Right forelimb (tissue), 1 donor: ENCODE results near the gene SLC1A7.

Experiments
- DNase-seq: peaks from one replicate; pipeline ENCODE4 v3.0.0-alpha.2; 2018

The SLC1A7 gene

GRCh38 chr1:53074313-53075154 lies 67.9 kb downstream of the SLC1A7 start:
- DNase-seq = peak; percentile 41

- DNase-seq = peak; percentile 52
Observed at GRCh38 chr1:53073868-53074311, 68.5 kb downstream of the SLC1A7 start.

DNA sequence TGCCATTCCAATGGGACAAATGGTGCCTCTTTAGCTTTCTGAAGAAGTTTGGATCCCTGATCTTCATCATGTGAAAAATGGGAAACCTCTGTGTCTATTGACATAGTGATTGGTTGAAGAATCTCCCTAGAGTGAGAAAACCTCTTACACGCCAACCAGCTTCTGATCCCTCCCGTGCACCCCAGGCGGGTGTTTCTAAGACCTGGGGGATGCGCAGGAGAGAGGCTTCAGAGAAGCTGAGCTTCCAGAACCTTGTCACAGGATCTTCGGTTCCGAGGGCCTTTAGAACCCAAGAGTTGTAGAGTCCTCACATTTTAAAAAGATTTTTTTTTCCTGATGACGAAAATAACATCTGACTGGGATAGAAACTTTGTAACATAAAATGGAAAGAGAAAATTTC lies 69.2 kb downstream of the SLC1A7 start:
- no peak for DNase-seq

- no peak for DNase-seq
Observed at GRCh38 chr1:53071915-53072314, 70.5 kb downstream of the SLC1A7 start.

GRCh38 chr1:53071167-53071865 lies 71.1 kb downstream of the SLC1A7 start:
- peak; percentile 34 for DNase-seq

DNA sequence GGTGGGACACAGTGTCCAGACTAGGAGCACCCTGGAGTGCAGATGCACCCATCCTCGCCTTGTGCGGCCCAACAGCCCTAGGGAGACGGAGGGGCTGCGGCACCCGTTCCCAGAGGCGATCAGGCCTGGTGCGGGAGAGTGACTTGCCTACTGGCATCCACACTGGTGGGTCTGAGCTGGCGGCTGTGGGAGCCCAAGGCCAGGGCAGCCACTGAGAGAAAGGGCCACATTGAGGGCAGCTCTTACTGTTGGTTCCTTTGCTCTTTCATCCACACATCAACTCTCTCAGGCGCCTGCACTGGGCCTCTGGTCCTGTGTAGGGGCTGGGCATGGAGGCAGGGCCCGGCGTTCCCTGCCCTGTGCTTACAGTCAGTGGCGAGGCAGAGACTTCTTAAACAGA lies 71.8 kb downstream of the SLC1A7 start:
- peak; percentile 15 for DNase-seq

- no peak for DNase-seq
Observed at GRCh38 chr1:53069663-53070327, 72.6 kb downstream of the SLC1A7 start.

DNA sequence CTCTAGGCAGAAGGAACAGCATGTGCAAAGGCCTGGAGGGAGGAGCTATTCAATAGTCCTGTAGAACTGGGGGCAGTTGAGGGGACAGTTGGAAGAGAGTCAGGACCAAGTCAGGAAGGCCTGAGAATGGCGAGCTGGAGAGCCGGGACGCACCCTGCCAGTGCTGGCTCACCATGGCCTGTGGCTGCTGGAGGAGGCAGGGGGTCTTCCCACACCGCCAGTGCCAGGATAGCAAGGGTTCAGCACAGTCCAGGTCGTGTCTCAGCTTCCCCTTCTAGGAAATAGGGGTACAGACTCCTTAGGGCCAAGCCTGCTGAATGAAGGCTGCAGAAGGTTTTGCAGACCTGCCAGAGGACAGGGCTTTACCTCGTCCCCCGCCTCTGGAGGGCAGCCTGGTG lies 73.2 kb downstream of the SLC1A7 start:
- no peak for DNase-seq

DNA sequence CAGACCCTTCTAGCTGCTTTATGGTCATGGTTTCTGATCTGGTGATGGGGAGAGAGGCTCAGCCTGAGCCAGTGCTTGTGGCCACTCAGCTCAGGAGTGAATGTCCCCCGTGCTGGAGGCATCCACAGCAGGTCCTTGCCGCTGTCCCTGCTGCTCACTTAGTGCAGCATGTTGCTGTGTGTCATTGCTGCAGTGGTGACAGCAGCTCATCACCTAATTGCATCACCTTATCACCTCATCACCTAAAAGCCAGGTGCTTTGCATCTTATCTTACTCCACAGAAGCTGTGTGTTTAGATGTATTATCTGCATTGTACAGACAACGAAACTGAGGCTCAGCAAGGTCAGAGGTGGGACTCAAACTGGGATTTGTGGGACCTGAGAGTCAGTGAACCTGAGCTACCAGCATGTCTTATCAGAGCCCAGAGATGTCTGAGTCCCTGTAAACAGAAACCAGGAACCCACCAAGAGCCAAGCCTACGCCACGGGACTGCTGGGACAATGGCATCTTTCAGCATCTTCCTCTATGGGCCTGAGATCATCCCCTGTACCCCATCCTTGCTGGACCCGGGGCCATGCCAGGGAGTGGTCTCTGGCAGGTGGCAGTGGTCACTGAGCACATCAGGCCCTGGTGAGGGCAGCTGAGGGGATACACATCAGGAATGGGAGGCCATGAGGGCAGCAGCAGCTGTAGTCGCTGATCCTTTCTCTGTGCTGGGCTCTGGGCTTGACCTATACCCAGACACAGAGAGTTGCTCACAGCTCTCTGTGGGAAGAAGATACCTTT lies 73.9 kb downstream of the SLC1A7 start:
- no peak for DNase-seq

GRCh38 chr1:53067886-53068285 lies 74.6 kb downstream of the SLC1A7 start:
- DNase-seq = no peak

GRCh38 chr1:53066891-53067738 lies 75.3 kb downstream of the SLC1A7 start:
- DNase-seq = no peak

GRCh38 chr1:53066488-53066887 lies 76.0 kb downstream of the SLC1A7 start:
- no peak for DNase-seq

DNA sequence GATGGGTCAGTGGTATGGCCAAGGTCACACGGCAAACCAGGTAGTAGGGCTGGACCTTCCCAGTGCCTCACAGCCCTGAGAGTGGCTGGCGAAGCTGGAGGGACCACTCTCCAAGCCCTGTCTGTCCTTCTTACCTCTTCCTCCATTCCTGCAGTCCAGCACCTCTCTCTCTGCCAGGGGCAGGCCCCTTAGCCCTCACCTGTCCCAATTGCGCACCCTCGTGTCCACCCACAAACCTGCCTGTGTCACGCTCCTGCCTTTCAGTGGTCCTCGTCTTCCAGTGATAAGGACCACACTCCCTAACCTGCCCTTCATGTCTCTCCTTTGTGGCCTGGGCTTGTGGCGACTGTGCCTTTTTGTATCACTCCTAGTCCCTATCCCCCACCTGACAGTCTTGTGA lies 77.0 kb downstream of the SLC1A7 start:
- DNase-seq = no peak

GRCh38 chr1:53063744-53064515 lies 78.5 kb downstream of the SLC1A7 start:
- no peak for DNase-seq

GRCh38 chr1:53062708-53063591 lies 79.5 kb downstream of the SLC1A7 start:
- DNase-seq = no peak

DNA sequence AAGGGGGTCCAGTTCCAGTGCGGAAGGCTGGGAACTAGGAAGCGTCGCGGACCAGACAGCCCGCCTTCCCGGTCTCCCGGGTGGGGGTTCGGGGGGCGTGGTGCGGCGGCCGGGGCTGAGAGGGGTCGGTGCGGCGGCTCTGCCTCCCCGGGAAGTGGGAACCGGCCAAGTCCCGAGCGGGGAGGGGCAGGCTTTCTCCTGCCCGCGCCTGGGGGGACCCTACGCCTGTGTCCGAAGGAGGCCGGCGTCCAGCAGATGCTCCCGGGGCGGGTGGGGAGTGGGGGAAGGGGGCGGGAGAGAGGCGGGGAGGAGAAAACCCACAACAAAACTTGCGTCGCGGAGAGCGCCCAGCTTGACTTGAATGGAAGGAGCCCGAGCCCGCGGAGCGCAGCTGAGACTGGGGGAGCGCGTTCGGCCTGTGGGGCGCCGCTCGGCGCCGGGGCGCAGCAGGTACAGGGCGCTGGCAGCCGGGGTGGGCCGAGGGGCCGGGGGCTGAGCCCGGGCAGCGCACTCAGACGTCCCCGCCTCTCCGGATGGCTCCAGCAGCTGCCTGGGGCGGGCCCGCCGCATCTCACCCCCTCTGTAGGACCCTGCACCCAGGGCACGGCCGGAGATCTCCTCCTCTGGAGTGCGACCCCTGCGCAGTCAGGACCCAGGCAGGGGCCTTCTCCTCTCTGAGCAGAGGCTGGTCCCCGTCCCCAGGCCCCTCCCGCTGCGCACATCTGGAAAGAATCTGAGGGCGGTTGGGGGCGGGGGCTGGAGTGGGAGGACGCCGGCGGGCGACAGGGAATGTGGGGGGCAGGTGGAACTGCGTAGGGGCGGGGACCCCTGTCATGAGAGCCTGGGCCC lies 80.4 kb downstream of the SLC1A7 start, which contains the start of gene PODN:
TSS of gene PODN (plus strand) at position 355 of the 849 bp plus-strand sequence. CDS start 7,643 bp downstream, outside the sequence.
- DNase-seq = peak; percentile 69

DNA sequence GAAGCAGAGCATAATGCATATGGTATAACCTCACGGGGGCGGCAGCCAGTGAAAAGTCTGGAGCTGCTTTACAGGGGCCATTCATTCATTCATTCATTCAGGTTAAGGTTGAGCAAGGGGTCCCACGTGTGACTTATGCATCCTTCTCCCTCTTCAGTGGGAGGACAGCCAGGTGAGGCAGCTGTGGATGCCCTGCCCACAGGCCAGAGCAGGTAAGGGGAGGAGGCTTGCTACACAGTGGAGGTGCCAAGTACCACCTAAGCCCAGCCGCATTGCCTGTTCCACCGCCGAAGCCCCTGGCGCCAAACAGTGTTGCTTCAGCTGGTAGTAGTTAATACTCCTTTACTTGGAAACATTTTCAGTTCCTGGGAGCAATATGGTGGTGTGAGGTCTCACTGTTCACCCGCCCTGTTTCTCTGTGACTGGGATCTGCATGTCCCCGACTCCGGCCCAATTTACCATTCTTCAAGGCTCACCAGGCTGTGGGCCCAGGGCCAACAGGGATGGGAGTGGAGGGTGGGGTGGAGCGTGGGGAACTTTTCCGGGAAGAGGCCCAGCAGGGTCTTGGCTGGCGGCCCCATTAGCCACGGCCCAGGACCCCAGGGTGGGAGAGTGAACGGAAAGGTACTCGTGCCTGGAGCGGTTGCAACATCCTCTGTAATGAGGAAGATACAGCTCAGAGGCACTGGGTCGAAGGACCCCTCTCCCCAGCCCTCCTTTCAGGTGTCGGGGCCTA lies 81.1 kb downstream of the SLC1A7 start:
- DNase-seq = peak; percentile 70

GRCh38 chr1:53060579-53060978 lies 81.9 kb downstream of the SLC1A7 start:
- DNase-seq = no peak
